ENCODE data around the gene WSCD1.

WSCD1 gene

DNA sequence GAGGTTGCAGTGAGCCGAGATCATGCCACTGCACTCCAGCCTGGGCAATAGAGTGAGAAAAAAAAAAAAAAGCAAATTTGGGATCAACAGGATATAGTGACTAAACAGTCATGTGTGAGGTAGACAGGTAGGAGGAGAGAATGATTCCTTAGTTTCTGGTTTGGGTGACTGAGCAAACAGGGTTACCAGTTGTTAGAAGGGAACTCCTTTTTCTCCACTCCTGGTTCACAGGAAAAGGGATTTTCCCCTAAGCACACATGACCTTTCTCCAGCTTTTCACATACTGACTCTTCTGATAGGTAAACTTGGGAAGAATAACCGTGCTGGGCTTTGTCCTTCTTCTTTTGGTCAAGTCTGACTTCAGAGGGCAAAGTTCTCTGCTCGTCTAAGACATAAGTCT lies 17.3 kb upstream of the WSCD1 start:
- no peaks in the 10 kb centered on the region for H3K9me3 ChIP-seq (ENCODE audit: insufficient read depth, low read length, severe bottlenecking)
- TF ChIP-seq, protein P1, sequence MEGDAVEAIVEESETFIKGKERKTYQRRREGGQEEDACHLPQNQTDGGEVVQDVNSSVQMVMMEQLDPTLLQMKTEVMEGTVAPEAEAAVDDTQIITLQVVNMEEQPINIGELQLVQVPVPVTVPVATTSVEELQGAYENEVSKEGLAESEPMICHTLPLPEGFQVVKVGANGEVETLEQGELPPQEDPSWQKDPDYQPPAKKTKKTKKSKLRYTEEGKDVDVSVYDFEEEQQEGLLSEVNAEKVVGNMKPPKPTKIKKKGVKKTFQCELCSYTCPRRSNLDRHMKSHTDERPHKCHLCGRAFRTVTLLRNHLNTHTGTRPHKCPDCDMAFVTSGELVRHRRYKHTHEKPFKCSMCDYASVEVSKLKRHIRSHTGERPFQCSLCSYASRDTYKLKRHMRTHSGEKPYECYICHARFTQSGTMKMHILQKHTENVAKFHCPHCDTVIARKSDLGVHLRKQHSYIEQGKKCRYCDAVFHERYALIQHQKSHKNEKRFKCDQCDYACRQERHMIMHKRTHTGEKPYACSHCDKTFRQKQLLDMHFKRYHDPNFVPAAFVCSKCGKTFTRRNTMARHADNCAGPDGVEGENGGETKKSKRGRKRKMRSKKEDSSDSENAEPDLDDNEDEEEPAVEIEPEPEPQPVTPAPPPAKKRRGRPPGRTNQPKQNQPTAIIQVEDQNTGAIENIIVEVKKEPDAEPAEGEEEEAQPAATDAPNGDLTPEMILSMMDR (IDR thresholded peaks at IDR 0.05; ENCODE audit: borderline replicate concordance, extremely low read depth, low read length, poor library complexity, severe bottlenecking): no peak
- TF ChIP-seq EZH2 (IDR thresholded peaks at IDR 0.05; ENCODE audit: borderline replicate concordance, low read depth, low read length, severe bottlenecking): no peak
- H2AFZ ChIP-seq (ENCODE audit: low read depth, low read length): no peak overlapping the region
- no peak overlapping the region for H3K9ac ChIP-seq (ENCODE audit: low read depth, low read length)
- no peaks in the 10 kb centered on the region for H3K4me1 ChIP-seq (ENCODE audit: insufficient read depth, low read length)
- DNase-seq (no peak), ATAC-seq (ENCODE audit: insufficient read depth, low read depth) (no peak)
- no peaks in the 10 kb centered on the region for H3K79me2 ChIP-seq (ENCODE audit: insufficient read depth, low read length)
- H3K36me3 ChIP-seq (ENCODE audit: insufficient read depth, low read length): no peaks in the 10 kb centered on the region
- no peak overlapping the region for H3K4me2 ChIP-seq (ENCODE audit: insufficient read depth, low read length)
- H3K4me3 ChIP-seq (ENCODE audit: low read depth in 1 of 2, low read length in 2 of 2): no peak overlapping the region
- peaks cover 3% of the 10 kb centered on the region for H3K27me3 ChIP-seq (ENCODE audit: insufficient read depth, low read length, poor library complexity)
- H4K20me1 ChIP-seq (ENCODE audit: insufficient read depth, low read length): no peaks in the 10 kb centered on the region; the same call in 1 of the 2 replicates
- H3K27ac ChIP-seq (ENCODE audit: low read length): no peak overlapping the region

DNA sequence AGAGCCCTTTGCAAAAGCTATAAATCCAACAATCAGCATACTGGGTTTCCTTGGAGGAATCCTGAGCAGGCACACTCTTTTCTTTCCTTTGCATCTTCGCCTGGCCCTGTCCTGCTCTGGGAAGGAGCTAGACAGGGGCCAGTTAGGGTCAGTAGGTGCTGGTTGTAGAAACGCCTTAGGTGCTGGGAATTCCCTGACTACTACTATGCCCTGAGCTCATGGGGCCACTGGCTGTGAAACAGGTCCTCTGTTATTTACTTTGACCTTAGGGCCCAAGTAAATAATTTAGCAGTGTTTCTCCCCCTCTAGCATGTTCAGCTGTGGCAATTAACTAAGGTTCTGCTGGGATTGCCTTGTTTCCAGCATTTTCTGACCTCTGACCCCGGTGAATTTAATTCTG lies 15.8 kb upstream of the WSCD1 start:
- no peaks in the 10 kb centered on the region for H3K36me3 ChIP-seq (ENCODE audit: insufficient read depth, low read length)
- H3K27me3 ChIP-seq (ENCODE audit: insufficient read depth, low read length, poor library complexity): peaks cover 3% of the 10 kb centered on the region
- no peaks in the 10 kb centered on the region; the same call in 1 of the 2 replicates for H4K20me1 ChIP-seq (ENCODE audit: insufficient read depth, low read length)
- no peaks in the 10 kb centered on the region for H3K9me3 ChIP-seq (ENCODE audit: insufficient read depth, low read length, severe bottlenecking)
- no peak overlapping the region for H3K4me2 ChIP-seq (ENCODE audit: insufficient read depth, low read length)
- H3K79me2 ChIP-seq (ENCODE audit: insufficient read depth, low read length): no peaks in the 10 kb centered on the region
- H3K27ac ChIP-seq (ENCODE audit: low read length): no peak overlapping the region
- no peak overlapping the region for H3K4me3 ChIP-seq (ENCODE audit: low read depth in 1 of 2, low read length in 2 of 2)
- no peak for TF ChIP-seq EZH2 (IDR thresholded peaks at IDR 0.05; ENCODE audit: borderline replicate concordance, low read depth, low read length, severe bottlenecking)
- TF ChIP-seq, protein P1 (IDR thresholded peaks at IDR 0.05; ENCODE audit: borderline replicate concordance, extremely low read depth, low read length, poor library complexity, severe bottlenecking): no peak
- DNase-seq (no peak), ATAC-seq (ENCODE audit: insufficient read depth, low read depth) (no peak)
- H2AFZ ChIP-seq (ENCODE audit: low read depth, low read length): no peak overlapping the region
- H3K9ac ChIP-seq (ENCODE audit: low read depth, low read length): no peak overlapping the region
- no peaks in the 10 kb centered on the region for H3K4me1 ChIP-seq (ENCODE audit: insufficient read depth, low read length)

DNA sequence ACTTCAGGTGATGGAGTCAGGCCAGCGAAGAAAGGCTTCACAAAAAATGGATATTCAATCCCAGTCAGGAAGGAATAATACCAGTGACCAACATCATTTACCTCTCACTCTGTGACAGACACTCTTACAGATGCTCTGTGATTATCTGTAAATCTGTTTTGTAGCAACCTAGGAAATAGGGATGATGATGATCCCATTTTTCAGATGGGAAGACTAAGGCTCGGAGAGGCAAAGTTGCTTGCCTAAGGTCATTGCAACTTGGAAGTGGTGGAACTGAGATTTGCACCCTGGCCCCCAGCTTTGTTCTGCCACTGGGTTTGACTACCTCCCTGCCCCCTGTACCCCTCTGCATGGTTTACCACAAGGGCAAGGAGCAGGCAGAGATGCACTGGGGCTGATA lies 14.1 kb upstream of the WSCD1 start:
- Histone ChIP-seq H3K79me2 (ENCODE audit: insufficient read depth, low read length) (no peaks in the 10 kb centered on the region), H3K27ac (ENCODE audit: low read length) (no peak overlapping the region), H4K20me1 (ENCODE audit: insufficient read depth, low read length) (no peaks in the 10 kb centered on the region; the same call in 1 of the 2 replicates), H3K27me3 (ENCODE audit: insufficient read depth, low read length, poor library complexity) (no peaks in the 10 kb centered on the region), H3K4me2 (ENCODE audit: insufficient read depth, low read length) (no peak overlapping the region), H3K4me3 (ENCODE audit: low read depth in 1 of 2, low read length in 2 of 2) (no peak overlapping the region), H3K36me3 (ENCODE audit: insufficient read depth, low read length) (no peaks in the 10 kb centered on the region), H2AFZ (ENCODE audit: low read depth, low read length) (no peak overlapping the region), H3K4me1 (ENCODE audit: insufficient read depth, low read length) (no peaks in the 10 kb centered on the region), H3K9me3 (ENCODE audit: insufficient read depth, low read length, severe bottlenecking) (no peaks in the 10 kb centered on the region), H3K9ac (ENCODE audit: low read depth, low read length) (no peak overlapping the region)
- ATAC-seq (ENCODE audit: insufficient read depth, low read depth) (no peak), DNase-seq (no peak)
- no peak for TF ChIP-seq EZH2 (IDR thresholded peaks at IDR 0.05; ENCODE audit: borderline replicate concordance, low read depth, low read length, severe bottlenecking)
- TF ChIP-seq, protein P1 (IDR thresholded peaks at IDR 0.05; ENCODE audit: borderline replicate concordance, extremely low read depth, low read length, poor library complexity, severe bottlenecking): no peak

DNA sequence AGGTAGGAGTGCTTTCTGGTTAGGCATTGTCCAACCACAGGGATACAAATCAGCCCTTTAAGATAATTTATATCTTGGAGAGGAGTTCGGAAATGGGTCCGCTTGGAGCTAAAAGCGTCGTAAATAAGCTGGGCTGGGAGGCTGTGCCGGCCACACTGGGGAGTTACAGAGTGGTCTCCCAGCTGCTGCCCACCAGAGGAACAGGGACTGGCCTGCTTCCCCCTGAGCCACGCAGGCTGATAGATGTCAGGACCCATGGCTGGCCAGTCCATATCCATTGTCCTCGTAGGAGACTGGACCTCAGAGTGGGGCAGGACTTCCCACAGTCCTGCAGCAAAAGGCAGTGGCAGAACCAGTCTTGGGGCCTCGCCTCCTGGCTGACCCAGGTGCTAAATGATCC lies 12.6 kb upstream of the WSCD1 start:
- DNase-seq (no peak), ATAC-seq (ENCODE audit: insufficient read depth, low read depth) (no peak)
- H3K9me3 ChIP-seq (ENCODE audit: insufficient read depth, low read length, severe bottlenecking): no peaks in the 10 kb centered on the region
- no peak overlapping the region for H3K27ac ChIP-seq (ENCODE audit: low read length)
- H3K36me3 ChIP-seq (ENCODE audit: insufficient read depth, low read length): no peaks in the 10 kb centered on the region
- H3K4me1 ChIP-seq (ENCODE audit: insufficient read depth, low read length): no peaks in the 10 kb centered on the region
- H3K79me2 ChIP-seq (ENCODE audit: insufficient read depth, low read length): no peaks in the 10 kb centered on the region
- H3K4me2 ChIP-seq (ENCODE audit: insufficient read depth, low read length): no peak overlapping the region
- no peak overlapping the region for H3K4me3 ChIP-seq (ENCODE audit: low read depth in 1 of 2, low read length in 2 of 2)
- no peaks in the 10 kb centered on the region for H3K27me3 ChIP-seq (ENCODE audit: insufficient read depth, low read length, poor library complexity)
- H4K20me1 ChIP-seq (ENCODE audit: insufficient read depth, low read length): no peaks in the 10 kb centered on the region; the same call in none of the 2 replicates
- no peak overlapping the region for H2AFZ ChIP-seq (ENCODE audit: low read depth, low read length)
- TF ChIP-seq, protein P1 (IDR thresholded peaks at IDR 0.05; ENCODE audit: borderline replicate concordance, extremely low read depth, low read length, poor library complexity, severe bottlenecking): no peak
- TF ChIP-seq EZH2 (IDR thresholded peaks at IDR 0.05; ENCODE audit: borderline replicate concordance, low read depth, low read length, severe bottlenecking): no peak
- H3K9ac ChIP-seq (ENCODE audit: low read depth, low read length): no peak overlapping the region
